ENCODE data around the gene PRDM16.
"Not testable (repeated sequence)": the region's sequence is repeated elsewhere in the genome, so short reads cannot be mapped to it uniquely, and the experiment has no call there.

The PRDM16 gene

GRCh38 chr1:3272321-3273045 is 203.5 kb downstream of the PRDM16 start:
- DNase-seq, result no peak

- DNase-seq, result no peak
Measured at GRCh38 chr1:3273447-3273846, 204.4 kb downstream of the PRDM16 start.

- DNase-seq, result no peak
Measured at GRCh38 chr1:3274972-3275371, 206.0 kb downstream of the PRDM16 start.

DNA sequence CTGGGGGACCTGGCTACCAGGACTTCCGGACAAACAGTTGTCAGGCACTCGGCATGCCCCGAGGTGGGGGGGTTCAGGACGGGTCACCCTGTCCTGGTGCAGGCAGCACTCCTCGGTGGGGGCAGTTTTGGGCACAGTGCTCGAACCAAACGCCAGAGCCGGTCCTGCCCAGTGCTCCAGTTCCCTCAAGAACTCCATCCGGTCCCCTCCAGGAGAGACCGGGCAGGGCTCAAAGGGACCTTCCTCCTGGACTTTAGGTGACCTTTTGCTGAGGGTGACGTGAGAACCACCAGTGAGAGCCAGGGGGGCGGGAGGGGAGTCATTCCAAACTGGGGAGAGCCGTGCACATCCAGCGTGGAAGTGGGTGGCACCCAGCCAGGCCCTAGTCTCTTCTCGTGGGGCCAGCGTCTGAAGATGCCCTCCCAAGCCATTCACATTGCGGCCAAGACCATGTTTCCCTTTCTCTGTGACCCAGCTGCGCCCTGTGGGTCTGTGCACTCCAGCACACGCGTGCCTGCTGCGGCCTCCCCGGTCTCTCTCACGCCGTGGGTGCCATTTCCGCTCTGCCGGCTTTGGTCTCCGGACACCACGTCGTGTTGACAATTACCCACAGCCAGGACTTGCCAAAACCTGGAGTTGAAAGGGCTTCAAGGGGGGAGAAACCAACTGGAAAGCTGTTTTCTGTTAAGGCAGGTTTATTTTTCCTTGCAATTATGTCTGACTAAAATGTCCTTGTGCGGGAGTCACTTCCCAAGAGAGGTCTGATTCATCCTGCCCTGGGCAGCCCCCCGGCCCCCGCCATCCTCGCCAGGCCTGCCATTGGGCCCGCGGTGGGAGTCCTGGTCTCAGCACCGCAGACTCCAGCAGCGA is 206.7 kb downstream of the PRDM16 start:
- DNase-seq, result no peak

DNA sequence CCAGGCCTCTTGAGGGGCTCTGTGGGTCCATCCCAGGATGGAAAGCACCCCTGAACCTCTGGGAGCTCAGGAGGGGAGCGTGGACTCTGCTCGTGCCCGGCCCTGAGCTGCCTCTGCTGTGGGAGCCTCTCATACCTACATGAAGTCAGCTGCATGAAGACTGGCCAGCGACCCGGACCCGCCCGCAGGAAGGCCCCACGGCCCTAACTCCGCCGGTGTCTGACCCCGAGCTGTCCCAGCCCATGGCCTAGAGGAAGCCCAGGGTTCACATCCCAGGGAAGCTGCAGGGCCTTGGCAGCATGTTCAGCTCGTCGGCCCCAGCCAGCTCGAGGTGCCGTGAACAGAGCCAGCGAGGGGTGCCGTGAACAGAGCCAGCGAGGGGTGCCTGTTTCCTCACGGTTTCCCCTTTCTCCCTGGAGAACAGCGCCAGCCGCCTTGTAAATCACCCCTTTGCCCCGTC is 207.4 kb downstream of the PRDM16 start:
- no peak for DNase-seq

DNA sequence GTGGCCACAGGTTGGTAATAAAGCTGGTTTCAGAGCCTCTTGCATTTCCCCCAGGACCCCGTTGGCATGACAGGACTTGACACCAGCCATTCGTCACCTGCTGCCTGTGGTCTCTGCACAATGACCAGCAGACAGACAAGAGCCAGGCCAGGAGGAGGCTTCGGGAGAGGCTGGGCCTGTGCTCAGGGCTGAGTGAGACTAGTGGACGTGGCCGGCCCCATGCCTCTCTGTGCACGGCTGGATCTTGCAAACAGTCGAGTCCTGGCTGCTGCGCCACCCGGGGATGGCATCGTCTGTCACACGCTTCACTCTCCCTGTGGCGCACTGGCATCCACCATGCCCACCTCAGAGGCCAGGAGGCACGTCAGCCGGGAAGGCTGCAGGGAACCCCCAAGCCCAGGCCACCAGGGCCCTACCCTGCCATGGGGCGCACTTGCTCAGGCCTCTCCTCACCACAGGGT is 208.0 kb downstream of the PRDM16 start:
- DNase-seq, result no peak

DNA sequence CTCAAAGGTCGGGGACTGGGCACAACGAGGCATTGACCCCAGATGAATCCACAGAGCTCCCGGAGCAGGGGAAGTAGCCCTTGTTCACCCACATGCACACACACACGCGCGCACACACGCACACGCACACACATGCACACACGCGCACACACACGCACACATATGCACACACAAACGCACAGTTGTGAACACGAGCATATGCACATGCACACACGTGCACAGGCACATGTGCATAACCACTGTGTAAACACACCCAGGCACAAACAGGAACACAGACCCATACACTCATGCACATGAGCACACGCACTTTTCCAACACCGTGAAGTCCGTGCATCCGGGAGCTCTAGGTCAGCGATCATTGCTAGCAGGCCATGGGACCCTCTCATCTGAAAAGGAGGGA is 208.6 kb downstream of the PRDM16 start:
- DNase-seq, result no peak

GRCh38 chr1:3278416-3279181 is 209.6 kb downstream of the PRDM16 start:
- no peak for DNase-seq

DNA sequence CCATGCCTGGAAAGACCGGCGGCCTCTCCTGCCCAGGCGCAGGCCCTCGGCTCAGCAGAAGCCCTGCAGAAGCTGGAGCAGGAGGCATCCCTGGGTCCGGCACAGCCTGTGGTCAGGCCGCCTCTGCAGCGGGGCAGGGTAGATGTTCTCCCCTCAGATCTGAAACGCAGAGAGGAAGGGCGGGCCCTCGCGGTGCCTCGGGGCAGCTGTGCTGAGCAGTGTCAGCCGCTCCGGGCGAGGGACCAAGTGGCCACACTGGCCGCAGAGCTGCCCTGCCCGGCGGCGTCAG is 210.1 kb downstream of the PRDM16 start:
- no peak for DNase-seq

GRCh38 chr1:3281735-3282134 is 212.7 kb downstream of the PRDM16 start:
- no peak for DNase-seq

GRCh38 chr1:3282186-3282585 is 213.2 kb downstream of the PRDM16 start:
- no peak for DNase-seq

- no peak for DNase-seq
Measured at GRCh38 chr1:3282656-3283430, 213.8 kb downstream of the PRDM16 start.

GRCh38 chr1:3283849-3284248 is 214.8 kb downstream of the PRDM16 start:
- DNase-seq, result peak; percentile 24

GRCh38 chr1:3284691-3285090 is 215.7 kb downstream of the PRDM16 start:
- no peak for DNase-seq

DNA sequence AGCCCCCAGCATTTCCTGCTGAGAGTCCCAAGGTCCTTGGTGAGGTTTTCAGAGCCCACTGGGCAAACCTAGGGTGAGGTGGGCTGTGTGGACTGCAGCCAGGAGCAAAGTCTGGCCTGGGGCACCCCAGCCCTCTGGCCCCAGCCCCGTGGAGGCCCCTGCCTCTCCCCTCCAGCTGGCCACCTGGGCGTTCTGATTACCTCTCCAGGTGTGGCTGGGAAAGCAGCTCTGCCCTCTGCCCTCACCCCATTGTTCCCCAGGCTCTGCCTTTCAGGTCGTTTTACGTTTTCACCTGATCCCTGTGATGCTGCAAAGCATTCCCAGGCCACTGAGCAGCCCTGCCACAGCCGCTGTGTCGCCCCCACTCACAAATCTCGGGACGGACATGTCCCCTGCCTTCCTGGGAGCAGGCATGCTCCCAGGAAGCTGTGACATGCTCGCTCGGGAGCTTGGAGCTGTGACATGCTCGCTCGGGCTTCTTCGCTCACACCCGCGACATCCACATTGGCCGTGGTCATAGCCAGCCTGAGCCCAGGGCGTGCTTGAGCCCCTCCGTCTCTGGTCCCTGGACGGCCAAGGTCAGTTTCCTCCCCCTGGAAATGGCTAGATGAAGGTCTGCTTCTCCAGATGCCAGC is 216.2 kb downstream of the PRDM16 start:
- DNase-seq, result no peak

- DNase-seq, result not testable (repeated sequence)
Measured at GRCh38 chr1:3287095-3287494, 218.1 kb downstream of the PRDM16 start.

GRCh38 chr1:3287656-3288160 is 218.7 kb downstream of the PRDM16 start:
- no peak for DNase-seq

- DNase-seq, result no peak
Measured at GRCh38 chr1:3289502-3289901, 220.5 kb downstream of the PRDM16 start.

DNA sequence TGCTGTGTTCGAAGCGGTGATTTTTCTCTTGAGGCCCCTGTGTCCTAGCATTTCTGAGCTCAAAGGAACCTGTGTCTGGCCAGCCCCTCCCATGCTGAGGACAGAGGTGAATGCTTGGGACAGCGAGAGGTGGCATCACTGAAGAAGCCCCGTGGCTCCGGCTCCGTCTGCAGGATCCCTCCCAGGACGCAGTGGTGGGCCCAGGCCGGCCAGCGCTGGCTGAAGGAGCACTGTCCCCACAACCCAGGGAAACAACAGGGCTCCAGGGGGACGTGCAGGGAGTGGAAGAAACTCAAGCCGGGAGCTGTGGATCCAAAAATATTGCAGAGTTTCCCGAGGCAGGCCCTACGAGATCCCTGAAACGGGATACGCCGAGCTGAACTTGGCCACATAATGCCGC is 221.4 kb downstream of the PRDM16 start:
- DNase-seq, result no peak

- DNase-seq, result no peak
Measured at GRCh38 chr1:3290915-3291314, 221.9 kb downstream of the PRDM16 start.

DNA sequence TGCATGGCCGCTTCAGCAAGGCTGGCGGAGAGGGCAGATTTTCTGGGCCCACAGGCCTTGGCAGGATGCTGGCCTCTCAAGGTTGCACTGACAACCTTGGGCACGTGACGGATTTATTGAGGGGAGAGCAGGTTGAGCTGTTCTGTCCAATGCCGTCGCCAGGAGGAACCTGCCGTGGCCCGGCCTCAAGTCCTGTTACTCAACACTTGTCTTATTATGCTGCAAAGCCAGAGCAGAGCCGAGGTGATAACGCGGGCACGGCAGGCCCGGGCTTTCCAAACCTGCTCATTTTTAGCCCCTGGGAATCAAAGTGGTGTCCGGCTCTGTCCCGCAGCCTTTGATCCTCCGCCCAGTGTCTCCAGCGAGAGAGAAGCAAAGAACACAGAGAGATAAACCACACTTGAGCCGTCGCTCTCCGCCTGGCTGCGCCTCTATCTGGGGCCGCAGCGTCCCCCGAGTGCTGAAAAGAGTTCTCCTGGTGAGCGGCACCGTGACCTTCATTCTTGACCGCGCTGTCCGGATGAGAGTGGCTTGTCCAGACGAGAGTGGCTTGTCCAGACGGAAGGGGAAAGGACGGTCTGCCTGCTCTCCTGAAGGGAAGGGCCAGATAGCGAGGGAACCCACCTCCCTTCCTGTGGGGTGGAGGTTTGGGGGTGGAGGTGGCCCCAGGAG is 223.2 kb downstream of the PRDM16 start:
- no peak for DNase-seq

Measured in NCI-H82 (cell line).